HG03521 (cell line): Measurements from ENCODE around the gene LHX2.

Source experiments
- ATAC-seq: cut with Tn5 transposase; IDR thresholded peaks from one replicate; pipeline ENCODE4 v1.9.1; 2021; ENCODE audit warnings: mild to moderate bottlenecking, moderate library complexity; ENCODE audit not compliant: unreplicated experiment

Gene LHX2

DNA sequence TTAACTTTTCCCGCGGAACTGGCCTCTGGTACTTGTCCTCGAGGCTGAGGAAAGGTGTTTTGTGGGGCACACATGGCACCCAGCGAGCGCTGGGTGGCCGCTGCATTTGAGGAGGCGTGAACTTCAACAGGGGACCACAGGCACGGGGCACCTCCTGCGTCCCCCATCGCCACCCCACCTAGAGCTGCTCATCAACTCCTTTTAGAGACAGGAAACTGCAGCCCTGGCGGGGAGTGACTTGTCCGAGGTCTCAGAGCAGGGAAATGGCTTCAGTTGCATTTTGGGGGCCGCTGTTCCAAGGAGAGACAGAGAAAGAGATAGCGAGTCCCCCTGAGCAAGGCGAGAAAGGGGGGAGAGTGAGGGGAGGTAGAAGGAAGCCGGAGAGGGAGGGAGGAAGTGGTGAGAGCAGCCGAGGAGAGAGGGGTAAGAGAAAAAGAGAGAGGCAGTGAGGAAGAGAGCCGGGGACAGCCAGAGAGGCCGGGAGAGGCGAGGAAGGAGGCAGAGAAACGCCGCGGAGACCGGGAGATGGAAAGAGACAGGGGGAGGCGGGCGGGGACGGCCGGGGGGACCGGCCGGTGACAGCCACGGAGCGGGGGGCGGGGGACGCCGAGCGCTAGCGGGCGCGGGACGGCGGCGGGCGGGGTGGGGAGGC is 12.5 kb upstream of the LHX2 start:
- no peak for ATAC-seq

DNA sequence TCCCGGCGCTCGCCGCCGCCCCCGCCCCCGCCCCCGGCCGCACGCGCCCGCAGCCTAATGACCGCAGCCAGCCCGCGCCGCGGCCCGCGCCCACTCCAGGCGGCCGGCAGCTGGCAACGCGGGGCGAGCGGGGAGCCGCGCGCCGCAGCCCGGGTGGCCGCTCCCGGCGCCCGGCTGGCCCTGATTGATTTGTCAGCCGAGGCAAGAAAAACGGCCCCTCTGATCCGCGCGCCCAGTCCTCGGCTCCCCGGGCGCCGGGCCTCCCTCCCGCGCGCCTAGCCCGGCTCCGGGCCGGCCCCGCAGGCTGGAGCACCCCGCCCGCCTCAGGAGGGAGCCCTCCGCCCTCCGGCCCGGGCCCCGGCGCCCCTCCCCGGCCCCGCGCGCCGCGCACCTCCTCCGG is 11.9 kb upstream of the LHX2 start:
- no peak for ATAC-seq

- no peak for ATAC-seq
Measured at GRCh38 chr9:124000161-124000783, 11.3 kb upstream of the LHX2 start.

DNA sequence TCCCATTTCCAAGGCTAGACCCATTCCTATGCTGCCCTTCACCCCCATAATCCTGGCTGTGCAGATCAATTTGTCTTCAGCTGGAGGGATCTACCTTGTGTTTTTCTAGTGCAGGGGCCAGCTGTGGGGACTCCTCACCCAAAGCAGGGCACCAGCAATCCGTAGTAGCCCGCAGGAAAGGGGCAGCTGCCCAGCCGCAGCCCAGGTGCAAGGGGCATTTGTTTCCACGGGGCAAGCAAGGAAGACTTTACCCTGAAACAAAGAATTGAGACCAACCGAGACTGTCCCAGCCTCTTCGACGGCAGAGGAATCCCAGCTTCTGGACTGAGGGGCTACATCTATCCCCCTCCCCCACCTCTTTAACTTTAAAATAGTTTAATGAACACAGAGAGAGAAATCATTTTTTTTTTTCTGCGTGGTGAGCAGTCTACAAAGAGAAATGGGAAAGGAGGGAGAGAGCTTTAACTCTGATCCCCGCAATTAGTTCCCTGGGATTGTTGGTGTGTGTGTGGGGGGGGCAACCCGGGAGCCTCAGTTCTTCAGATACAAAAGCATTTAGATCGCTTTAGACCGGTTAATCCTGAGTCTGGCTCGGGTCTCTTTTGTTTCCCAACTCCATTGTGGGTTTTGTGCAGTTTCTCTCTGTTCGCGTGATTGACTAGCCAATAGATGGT is 10.6 kb upstream of the LHX2 start:
- no peak for ATAC-seq

GRCh38 chr9:124001458-124001799 is 10.1 kb upstream of the LHX2 start:
- ATAC-seq: no peak

GRCh38 chr9:124001866-124002525 is 9.6 kb upstream of the LHX2 start:
- no peak for ATAC-seq

DNA sequence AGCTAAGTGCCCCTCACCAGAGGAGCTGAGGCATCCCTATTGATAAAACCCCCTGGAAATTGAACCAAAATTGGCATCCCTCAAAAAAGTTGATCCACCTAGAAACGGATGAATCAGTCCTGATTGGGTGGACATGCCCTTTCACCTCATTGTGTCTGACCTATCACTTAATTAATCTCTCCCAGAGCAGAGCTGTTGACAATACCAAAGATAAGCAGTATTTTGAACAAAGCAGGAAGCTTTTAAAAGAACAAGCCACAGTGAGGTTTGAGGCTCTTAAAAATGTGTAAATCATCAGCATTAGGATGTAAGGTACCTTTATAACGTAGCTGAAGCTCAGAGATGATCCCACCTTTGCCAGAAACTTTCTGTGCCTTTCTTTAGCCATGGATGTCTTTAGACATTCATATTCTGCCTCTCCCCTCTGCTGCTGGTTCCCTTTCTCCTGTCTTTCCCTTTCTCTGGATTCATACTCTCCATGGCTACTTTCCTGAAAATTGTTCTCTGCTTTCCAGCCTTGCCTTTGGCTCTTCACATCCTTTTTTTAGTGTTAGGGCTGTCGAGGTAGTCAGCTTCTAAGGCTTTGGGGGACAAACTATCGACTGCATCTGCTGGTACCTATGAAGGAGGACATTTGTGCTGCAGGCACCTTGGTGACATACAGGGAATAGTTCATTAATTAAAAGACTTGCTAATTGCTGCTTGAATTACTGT is 7.8 kb upstream of the LHX2 start:
- no peak for ATAC-seq

- no peak for ATAC-seq
Measured at GRCh38 chr9:124004593-124004992, 7.0 kb upstream of the LHX2 start.

- ATAC-seq: no peak
Measured at GRCh38 chr9:124005029-124005771, 6.4 kb upstream of the LHX2 start.

GRCh38 chr9:124006448-124007361 is 4.9 kb upstream of the LHX2 start:
- no peak for ATAC-seq

- ATAC-seq: no peak
Measured at GRCh38 chr9:124007565-124008302, 3.8 kb upstream of the LHX2 start.

GRCh38 chr9:124008303-124008693 is 3.3 kb upstream of the LHX2 start:
- ATAC-seq: no peak

DNA sequence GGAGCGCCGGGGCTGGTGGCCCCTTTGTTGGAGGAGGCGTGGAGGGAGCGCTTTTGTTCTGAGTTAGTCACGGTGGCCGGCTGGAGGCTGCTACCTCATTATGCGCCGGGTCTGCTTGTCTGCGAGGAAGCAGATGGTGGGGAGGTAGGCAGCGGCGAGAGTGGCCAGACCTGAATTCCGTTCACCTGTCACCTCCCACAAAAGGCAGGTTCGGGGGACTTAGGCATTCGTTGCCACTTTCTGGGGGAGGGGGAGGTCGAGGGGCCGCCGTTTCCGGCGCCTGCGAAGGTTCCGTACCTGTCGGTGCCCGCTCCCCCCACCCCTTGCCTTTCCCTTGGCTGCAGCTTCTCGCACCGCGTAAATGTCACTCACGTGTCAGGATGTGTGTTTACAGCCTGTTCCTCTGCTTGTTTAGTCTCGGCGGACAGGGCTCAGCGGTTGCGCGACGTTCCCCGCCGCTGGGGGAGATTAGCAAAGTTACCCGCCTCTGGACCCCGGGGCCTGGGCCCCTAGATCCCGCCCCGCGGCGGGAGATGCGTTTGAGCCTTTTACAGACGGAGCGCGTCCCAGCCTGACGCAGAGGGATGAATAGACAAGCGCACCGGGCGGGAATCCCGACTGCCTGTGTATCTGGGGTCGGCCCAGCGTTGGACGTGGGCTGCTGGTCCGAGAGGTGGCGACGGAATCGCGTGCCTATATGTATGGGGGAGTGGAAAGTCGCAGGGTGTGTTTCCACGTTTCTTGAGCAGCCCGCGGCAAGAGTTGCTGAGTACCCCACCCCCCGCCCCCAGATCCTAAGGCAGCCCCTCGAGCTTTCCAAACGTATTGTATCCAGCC is 2.7 kb upstream of the LHX2 start:
- ATAC-seq: no peak

GRCh38 chr9:124009531-124010217 is 1.9 kb upstream of the LHX2 start:
- no peak for ATAC-seq

DNA sequence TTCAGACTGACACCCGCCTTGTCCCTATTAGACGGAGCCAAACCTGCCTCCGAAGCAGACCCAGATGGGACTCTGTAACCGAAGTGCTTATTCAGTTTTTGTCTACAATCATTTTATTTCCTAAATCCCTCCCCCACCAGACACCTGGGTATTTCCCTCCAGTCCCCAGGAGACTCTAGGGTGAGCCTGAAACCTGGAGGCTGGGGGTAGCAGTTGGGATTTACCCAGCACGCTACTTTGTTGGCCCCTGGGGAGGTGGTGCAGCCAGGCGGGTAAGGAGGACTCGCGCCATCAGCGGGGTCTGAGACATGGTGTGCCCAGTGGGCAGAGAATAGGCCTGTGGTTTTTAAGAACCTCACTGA is 1.3 kb upstream of the LHX2 start:
- ATAC-seq: no peak

DNA sequence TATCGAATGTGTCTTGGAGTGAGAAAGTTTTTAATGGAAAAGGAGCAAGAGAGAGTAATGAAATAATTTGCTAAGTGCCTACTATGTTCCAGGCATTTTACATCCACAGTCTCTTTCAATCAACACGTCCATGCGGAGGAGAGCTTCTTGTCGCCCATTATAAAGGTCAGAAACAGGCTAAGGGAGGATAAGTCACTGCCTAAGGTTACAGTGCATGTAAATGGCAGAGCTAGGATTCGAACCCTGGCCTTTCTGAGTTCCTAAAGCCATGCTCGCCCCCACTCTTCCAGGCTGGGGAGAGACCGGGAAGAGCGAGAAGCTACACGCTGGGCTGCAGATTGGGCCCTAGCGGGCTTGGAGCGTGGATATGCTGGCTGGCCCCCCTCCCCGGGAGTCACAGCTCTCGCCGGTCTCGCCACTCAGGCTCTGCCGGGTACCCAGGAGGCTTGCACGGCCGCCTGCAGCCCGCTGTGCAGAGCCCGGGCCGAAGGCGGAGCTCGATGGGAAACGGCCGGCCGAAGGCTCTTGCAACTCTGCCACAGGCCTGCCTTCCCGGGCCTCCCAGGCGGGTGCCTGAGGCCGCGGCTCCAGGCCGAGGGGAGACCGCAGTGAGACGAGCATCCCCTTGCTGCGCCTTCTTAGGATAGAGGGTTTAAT is 775 bp upstream of the LHX2 start:
- ATAC-seq: no peak
